Measurements from ENCODE around the gene SURF2.
A peak's percentile ranks its signal among the peaks of the same experiment; 100 is the strongest.

SURF2 gene

DNA sequence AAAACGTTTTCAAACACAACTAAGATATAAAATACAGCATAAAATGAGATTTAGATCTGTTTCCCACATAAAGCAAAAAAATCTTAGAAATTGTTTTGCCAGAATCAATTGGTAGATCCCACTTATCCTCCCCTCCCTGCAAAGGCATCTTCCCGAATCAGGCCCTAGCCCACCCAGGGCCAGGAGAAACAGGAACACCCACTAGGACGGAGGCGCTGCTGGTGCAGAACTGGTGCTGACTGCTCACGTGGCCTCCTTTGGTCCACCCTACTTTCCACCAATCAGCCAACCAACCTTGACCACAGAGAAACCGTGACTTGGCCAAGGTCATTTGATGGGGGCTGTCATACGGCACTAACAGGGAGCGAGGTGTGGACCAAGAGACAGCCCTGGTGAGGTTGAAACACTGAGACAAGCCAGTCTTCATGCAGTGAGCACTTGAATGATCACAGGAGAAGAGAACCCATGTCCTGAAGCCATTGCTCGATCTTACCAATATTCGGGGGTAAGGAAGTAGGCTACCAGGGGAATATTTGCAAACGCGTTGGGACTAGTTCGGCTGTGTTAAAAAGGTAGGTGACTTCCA lies 5.2 kb downstream of the SURF2 start:
- H3K9me3 ChIP-seq (ENCODE audit: control insufficient read depth, low read length) = no peaks in the 10 kb centered on the region
- H3K9ac ChIP-seq (ENCODE audit: low read length) = no peak overlapping the region
- H3K36me3 ChIP-seq (ENCODE audit: control insufficient read depth, insufficient read depth, low read length) = peaks cover 17% of the 10 kb centered on the region
- H3K27me3 ChIP-seq (ENCODE audit: control insufficient read depth, insufficient read depth, low read length) = no peaks in the 10 kb centered on the region
- peaks cover 33% of the 10 kb centered on the region for H3K4me1 ChIP-seq (ENCODE audit: control insufficient read depth, insufficient read depth, low read length)
- H3K4me3 ChIP-seq (ENCODE audit: low read length) = no peak overlapping the region

DNA sequence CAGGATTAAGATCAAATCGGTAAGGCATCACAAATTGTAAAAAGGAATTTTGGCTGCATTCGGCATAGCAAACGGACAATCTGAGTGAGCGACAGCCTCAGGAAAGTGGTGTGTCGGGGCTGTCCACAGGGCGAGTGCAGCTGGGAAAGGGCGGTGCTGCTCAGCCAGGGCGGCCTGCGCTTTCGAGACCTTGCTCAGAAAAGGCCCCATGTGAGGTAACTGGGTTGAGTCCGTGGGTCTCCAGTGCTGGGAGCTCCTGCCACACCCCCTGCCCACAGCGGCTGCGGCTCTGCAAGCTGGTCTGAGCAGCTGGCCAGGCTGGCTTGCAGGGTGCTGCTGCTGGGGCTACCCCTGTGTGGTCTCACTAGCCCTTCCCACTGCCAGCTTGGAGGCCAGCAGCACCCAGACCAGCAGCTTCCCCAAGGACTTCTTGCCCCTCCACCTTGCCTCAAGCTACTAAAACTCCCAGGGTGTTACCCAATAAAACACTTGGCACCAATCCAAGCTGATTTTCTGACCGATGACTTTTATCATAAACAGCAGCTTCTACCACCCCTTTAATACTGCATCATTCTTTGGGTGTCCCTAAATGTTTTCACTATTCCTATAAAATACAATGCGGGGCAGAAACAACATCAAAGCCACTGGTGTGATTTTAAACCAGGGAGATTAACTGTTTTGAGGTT lies 6.2 kb downstream of the SURF2 start:
- no peak overlapping the region for H3K4me3 ChIP-seq (ENCODE audit: low read length)
- no peaks in the 10 kb centered on the region for H3K9me3 ChIP-seq (ENCODE audit: control insufficient read depth, low read length)
- H3K36me3 ChIP-seq (ENCODE audit: control insufficient read depth, insufficient read depth, low read length) = peaks cover 18% of the 10 kb centered on the region
- peaks cover 28% of the 10 kb centered on the region for H3K4me1 ChIP-seq (ENCODE audit: control insufficient read depth, insufficient read depth, low read length)
- H3K9ac ChIP-seq (ENCODE audit: low read length) = no peak overlapping the region
- H3K27me3 ChIP-seq (ENCODE audit: control insufficient read depth, insufficient read depth, low read length) = no peaks in the 10 kb centered on the region

DNA sequence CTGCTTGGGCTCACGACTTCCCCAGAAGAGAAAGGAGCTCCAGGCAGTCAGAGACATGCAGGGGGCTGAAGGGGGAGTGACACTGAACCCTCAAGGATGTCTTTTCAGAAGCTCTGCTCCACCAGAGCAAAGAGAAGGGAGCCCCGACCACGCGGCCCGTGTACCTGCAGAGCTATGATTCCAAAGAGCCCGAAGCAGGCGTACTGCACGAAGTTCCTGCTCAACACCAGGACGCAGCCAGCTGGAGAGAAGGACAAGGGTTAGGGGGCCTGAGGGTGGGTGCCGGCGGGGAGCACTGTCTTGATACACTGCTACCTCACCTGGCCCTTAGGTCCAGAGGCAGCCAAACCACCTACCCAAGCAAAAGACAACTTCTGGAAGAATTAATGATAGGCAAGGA lies 10.1 kb downstream of the SURF2 start:
- Histone ChIP-seq H3K4me3 (ENCODE audit: low read length) (no peak overlapping the region), H3K9me3 (ENCODE audit: control insufficient read depth, low read length) (no peaks in the 10 kb centered on the region), H3K27me3 (ENCODE audit: control insufficient read depth, insufficient read depth, low read length) (no peaks in the 10 kb centered on the region), H3K4me1 (ENCODE audit: control insufficient read depth, insufficient read depth, low read length) (peaks cover 39% of the 10 kb centered on the region), H3K36me3 (ENCODE audit: control insufficient read depth, insufficient read depth, low read length) (peaks cover 18% of the 10 kb centered on the region), H3K9ac (ENCODE audit: low read length) (no peak overlapping the region)

DNA sequence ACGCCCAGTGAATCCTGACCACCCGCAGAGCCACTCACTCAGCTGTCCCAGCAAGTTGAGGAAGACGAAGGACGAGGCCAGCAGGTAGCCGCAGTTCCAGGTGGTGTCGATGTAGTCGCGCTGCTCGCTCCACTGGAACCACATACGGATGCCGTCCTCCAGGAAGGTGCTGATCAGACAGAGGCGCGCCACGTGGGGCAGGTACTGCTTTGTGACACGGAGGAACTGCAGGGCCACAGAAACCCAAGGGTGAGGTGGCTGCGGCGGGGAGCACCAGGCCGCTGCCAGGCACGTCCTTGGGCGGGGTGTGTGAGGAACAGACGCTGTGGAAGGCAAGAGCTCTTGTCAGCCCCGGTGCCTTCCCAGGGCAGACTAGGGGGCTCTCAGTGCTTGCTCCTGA lies 10.9 kb downstream of the SURF2 start:
- H3K9ac ChIP-seq (ENCODE audit: low read length) = no peak overlapping the region
- peaks cover 47% of the 10 kb centered on the region for H3K4me1 ChIP-seq (ENCODE audit: control insufficient read depth, insufficient read depth, low read length)
- no peaks in the 10 kb centered on the region for H3K27me3 ChIP-seq (ENCODE audit: control insufficient read depth, insufficient read depth, low read length)
- H3K9me3 ChIP-seq (ENCODE audit: control insufficient read depth, low read length) = no peaks in the 10 kb centered on the region
- no peak overlapping the region for H3K4me3 ChIP-seq (ENCODE audit: low read length)
- peaks cover 14% of the 10 kb centered on the region for H3K36me3 ChIP-seq (ENCODE audit: control insufficient read depth, insufficient read depth, low read length)

DNA sequence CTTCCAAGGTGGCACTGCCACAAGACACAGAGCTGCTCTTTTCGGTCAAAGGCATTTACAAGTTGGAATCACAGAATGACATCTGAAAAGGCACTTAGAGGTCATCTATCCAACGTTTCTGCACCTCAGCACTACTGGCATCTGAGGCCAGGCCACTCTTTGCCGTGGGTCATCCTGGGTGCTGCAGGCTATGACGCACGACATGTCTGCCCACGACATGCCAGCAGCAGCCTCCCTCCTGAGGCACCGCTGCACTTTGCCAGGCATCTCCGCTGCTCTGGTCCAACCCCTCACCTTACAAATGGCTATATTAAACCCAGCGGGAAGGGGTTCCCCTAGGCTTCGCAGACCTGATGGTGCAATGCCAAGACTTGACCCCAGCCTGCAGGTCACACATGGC lies 11.4 kb downstream of the SURF2 start:
- no peak overlapping the region for H3K9ac ChIP-seq (ENCODE audit: low read length)
- no peaks in the 10 kb centered on the region for H3K9me3 ChIP-seq (ENCODE audit: control insufficient read depth, low read length)
- H3K27me3 ChIP-seq (ENCODE audit: control insufficient read depth, insufficient read depth, low read length) = no peaks in the 10 kb centered on the region
- H3K36me3 ChIP-seq (ENCODE audit: control insufficient read depth, insufficient read depth, low read length) = peaks cover 14% of the 10 kb centered on the region
- H3K4me1 ChIP-seq (ENCODE audit: control insufficient read depth, insufficient read depth, low read length) = peaks cover 51% of the 10 kb centered on the region
- no peak overlapping the region for H3K4me3 ChIP-seq (ENCODE audit: low read length)

DNA sequence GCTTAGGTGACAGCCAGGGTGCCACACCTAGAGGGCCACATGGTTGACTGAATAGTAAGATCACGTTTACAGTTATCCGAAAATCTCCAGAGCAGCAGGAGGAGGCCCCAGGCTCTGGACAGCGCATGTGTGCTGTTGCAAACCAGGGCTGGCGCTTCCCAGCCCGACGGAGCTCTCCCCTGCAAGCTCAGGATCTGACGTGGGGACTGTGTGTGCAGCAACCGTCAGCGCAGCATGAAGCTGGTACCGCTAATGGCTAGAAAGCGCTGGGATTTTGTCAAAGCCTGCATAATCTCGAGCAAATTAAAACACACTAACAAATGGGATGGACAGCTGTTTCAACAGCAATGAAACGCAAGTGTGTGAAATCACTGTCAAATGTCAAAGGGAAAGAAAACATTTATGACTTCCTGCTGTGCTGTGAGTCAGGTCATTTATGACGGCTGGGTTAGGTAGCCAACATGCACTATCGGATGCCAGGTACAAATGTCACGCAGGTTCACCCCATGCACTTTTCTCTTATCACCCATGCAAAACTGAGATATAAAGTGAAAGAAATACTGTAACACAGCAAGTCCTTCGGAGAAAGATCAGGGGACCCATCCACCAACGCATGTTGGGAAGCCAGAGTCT lies 12.0 kb downstream of the SURF2 start:
- no peak overlapping the region for H3K9ac ChIP-seq (ENCODE audit: low read length)

DNA sequence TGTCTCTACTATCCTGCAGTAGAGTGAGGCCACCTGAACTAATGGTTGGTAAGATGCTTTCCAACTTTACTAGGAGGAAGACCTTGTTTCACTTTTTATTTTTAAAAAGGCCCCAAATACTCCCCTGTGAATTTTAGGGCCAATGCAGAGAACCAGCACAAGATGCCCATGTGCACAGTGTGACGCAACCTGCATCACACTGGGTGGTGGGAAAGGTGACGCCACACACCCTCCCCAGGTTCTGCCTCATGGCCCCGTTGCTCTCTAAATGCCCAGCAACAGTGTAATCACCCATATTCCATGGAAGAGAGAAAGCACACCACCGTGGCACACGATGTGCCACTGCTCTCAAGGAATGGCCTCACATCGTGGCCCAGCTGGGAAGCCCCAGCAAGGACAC lies 13.1 kb downstream of the SURF2 start:
- peaks cover 56% of the 10 kb centered on the region for H3K4me1 ChIP-seq (ENCODE audit: control insufficient read depth, insufficient read depth, low read length)

More for the DNA sequence above, 12.0 kb downstream of the SURF2 start:
- peaks cover 14% of the 10 kb centered on the region for H3K36me3 ChIP-seq (ENCODE audit: control insufficient read depth, insufficient read depth, low read length)
- H3K4me3 ChIP-seq (ENCODE audit: low read length) = no peak overlapping the region
- H3K4me1 ChIP-seq (ENCODE audit: control insufficient read depth, insufficient read depth, low read length) = peaks cover 56% of the 10 kb centered on the region
- no peaks in the 10 kb centered on the region for H3K9me3 ChIP-seq (ENCODE audit: control insufficient read depth, low read length)
- no peaks in the 10 kb centered on the region for H3K27me3 ChIP-seq (ENCODE audit: control insufficient read depth, insufficient read depth, low read length)

DNA sequence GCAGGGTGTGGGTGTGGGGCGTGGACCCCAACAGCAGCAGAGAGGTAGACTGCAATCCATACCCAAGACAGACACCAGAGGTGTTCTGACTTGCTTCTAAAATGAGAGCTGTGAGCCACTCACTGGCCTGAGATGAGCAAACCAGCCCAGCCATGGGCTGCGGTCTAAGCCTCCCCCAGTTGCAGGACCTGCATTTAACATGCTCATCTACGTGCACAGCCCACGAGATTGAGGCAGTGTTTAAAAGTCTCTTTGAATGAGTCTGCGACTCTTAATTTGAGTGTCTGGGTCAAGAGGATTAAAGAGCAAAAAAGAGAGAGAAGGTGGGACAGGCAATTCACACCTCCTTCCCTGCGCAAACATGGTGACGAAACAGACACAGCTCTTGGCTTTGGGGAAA lies 13.6 kb downstream of the SURF2 start:
- Histone ChIP-seq H3K9me3 (ENCODE audit: control insufficient read depth, low read length) (no peaks in the 10 kb centered on the region), H3K27me3 (ENCODE audit: control insufficient read depth, insufficient read depth, low read length) (no peaks in the 10 kb centered on the region), H3K9ac (ENCODE audit: low read length) (no peak overlapping the region), H3K36me3 (ENCODE audit: control insufficient read depth, insufficient read depth, low read length) (peaks cover 12% of the 10 kb centered on the region), H3K4me1 (ENCODE audit: control insufficient read depth, insufficient read depth, low read length) (peaks cover 56% of the 10 kb centered on the region), H3K4me3 (ENCODE audit: low read length) (no peak overlapping the region)

More for the DNA sequence above, 13.1 kb downstream of the SURF2 start:
- Histone ChIP-seq H3K9ac (ENCODE audit: low read length) (no peak overlapping the region), H3K36me3 (ENCODE audit: control insufficient read depth, insufficient read depth, low read length) (peaks cover 14% of the 10 kb centered on the region), H3K4me3 (ENCODE audit: low read length) (no peak overlapping the region), H3K9me3 (ENCODE audit: control insufficient read depth, low read length) (no peaks in the 10 kb centered on the region), H3K27me3 (ENCODE audit: control insufficient read depth, insufficient read depth, low read length) (no peaks in the 10 kb centered on the region)

DNA sequence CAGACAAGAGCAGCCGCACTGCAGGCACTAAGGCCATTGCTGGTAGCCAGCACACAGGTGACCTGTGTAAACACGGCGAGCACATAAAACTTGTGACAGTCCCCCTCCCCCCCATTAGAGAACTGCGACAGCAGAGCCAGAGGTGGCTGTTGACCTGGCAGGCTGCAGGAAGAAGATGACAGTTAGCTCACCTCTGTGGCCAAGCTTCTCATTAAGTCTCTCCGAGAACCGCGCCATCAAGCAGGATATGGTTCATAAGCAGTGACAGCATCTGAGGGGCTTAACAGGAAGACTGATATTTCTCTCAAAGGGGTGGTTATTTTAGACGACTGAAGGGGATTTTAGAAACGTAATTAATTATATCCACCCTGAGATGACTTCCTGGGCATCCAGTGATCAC lies 14.3 kb downstream of the SURF2 start:
- Histone ChIP-seq H3K4me1 (ENCODE audit: control insufficient read depth, insufficient read depth, low read length) (peaks cover 56% of the 10 kb centered on the region), H3K9ac (ENCODE audit: low read length) (peak overlapping the region; percentile 16), H3K36me3 (ENCODE audit: control insufficient read depth, insufficient read depth, low read length) (peaks cover 7% of the 10 kb centered on the region), H3K4me3 (ENCODE audit: low read length) (no peak overlapping the region), H3K9me3 (ENCODE audit: control insufficient read depth, low read length) (no peaks in the 10 kb centered on the region), H3K27me3 (ENCODE audit: control insufficient read depth, insufficient read depth, low read length) (no peaks in the 10 kb centered on the region)

DNA sequence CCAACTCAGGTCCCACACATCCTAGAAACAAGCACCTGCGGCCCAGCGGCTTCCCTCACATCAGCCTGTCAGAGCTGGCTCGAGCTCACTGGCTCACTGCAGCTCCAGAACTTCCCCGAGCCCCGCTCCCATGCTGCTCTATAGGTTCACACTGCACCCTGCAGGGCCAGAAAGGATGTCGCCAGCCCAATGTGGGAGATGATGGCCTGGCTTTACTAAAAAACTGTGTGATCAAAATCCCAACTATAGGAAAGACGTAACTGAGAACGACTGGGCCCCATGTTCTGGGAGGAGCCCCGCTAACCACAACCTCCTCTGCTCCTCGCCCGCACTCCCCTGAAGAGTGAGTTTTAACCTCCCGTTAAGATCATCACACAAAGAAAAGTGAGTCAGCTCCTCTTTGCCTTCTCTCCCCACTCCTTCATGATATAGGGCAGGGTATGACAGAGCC lies 14.9 kb downstream of the SURF2 start:
- H3K4me3 ChIP-seq (ENCODE audit: low read length) = no peak overlapping the region
- peaks cover 5% of the 10 kb centered on the region for H3K36me3 ChIP-seq (ENCODE audit: control insufficient read depth, insufficient read depth, low read length)
- peaks cover 56% of the 10 kb centered on the region for H3K4me1 ChIP-seq (ENCODE audit: control insufficient read depth, insufficient read depth, low read length)
- no peaks in the 10 kb centered on the region for H3K9me3 ChIP-seq (ENCODE audit: control insufficient read depth, low read length)
- no peaks in the 10 kb centered on the region for H3K27me3 ChIP-seq (ENCODE audit: control insufficient read depth, insufficient read depth, low read length)
- peak overlapping the region; percentile 16 for H3K9ac ChIP-seq (ENCODE audit: low read length)

DNA sequence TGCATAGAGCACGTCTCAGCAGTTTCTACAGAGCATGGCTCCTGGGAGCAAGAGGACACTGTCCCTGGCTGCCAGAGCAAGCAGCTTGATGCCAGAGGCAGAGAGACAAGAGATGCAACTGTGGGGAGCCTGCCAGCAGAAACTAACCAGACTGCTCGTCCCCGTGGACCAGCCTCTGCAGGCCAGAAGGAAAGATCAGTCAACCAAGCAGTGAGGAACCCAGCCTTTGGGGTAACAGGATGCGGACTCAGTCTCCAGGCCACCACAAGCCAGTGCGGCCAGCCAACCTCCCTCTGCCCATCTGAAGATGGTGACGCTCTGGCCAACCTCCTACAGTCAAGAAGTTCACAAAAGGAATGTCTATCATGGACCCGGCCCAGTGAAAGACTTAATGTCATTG lies 15.8 kb downstream of the SURF2 start:
- Histone ChIP-seq H3K4me1 (ENCODE audit: control insufficient read depth, insufficient read depth, low read length) (peaks cover 60% of the 10 kb centered on the region), H3K9ac (ENCODE audit: low read length) (peak overlapping the region; percentile 20), H3K36me3 (ENCODE audit: control insufficient read depth, insufficient read depth, low read length) (no peaks in the 10 kb centered on the region), H3K27me3 (ENCODE audit: control insufficient read depth, insufficient read depth, low read length) (no peaks in the 10 kb centered on the region), H3K4me3 (ENCODE audit: low read length) (no peak overlapping the region), H3K9me3 (ENCODE audit: control insufficient read depth, low read length) (no peaks in the 10 kb centered on the region)

DNA sequence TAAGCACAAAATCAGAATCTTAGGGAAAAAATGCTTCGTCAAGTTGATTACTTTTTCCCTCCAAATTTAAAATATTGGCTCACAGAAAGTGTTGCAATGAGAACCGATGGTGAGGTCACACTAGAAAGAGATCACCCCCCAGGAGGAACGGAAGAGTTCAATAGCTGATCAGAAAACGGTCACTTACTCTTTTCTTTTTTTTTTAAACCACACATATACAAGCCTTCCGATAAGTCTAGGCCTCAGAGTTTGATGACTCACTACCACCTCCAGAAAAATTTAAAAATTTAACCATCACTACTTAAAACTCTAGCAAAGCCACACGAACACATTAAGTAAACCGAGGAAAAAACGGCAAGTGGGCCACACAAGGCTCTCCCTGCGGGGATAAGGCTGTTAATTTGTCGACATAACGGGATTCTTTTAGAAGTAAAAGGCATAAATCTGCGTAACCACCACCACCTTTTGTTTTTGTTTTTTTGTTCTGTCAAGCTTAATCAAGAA lies 18.3 kb downstream of the SURF2 start:
- H3K4me3 ChIP-seq (ENCODE audit: low read length) = peak overlapping the region; percentile 88
- no peaks in the 10 kb centered on the region for H3K27me3 ChIP-seq (ENCODE audit: control insufficient read depth, insufficient read depth, low read length)
- H3K9me3 ChIP-seq (ENCODE audit: control insufficient read depth, low read length) = no peaks in the 10 kb centered on the region
- no peaks in the 10 kb centered on the region for H3K36me3 ChIP-seq (ENCODE audit: control insufficient read depth, insufficient read depth, low read length)
- peak overlapping the region; percentile 91 for H3K9ac ChIP-seq (ENCODE audit: low read length)
- H3K4me1 ChIP-seq (ENCODE audit: control insufficient read depth, insufficient read depth, low read length) = peaks cover 52% of the 10 kb centered on the region

All from mucosa of stomach (tissue), 1 donor.